Naive B cell (primary cell): ENCODE results near the gene MBOAT1. TPM values are rescaled to one million over a fixed set of nuclear protein-coding genes. Genes with fewer than 3 reads are reported as not detected.

ENCODE experiments used
- ATAC-seq, 2 donors: fragments of 150-1000 bp; cut with Tn5 transposase; 2 replicates each; pipeline ENCODE4 v1.10.0; 2021; ENCODE audit warnings: low read depth in 2 of 2, mild to moderate bottlenecking in 2 of 2, moderate library complexity in 2 of 2
- DNase-seq: peaks from one replicate; pipeline ENCODE4 v3.0.0; 2022
- H3K27ac Mint-ChIP-seq, 6 donors: one replicate each; pipeline ENCODE4 v1.8.0; 2020 to 2022; ENCODE audit warnings: mild to moderate bottlenecking in 6 of 6, mixed read lengths in 6 of 6, moderate library complexity in 5 of 6, inconsistent platforms in 2 of 6
- H3K27me3 Mint-ChIP-seq, 3 donors: one replicate each; pipeline ENCODE4 v1.8.0; 2021 to 2022; ENCODE audit warnings: mixed read lengths in 3 of 3, mild to moderate bottlenecking in 1 of 3
- H3K36me3 Mint-ChIP-seq, 2 donors: one replicate each; pipeline ENCODE4 v1.8.0; 2020 to 2022; ENCODE audit warnings: mixed read lengths in 2 of 2, inconsistent platforms in 1 of 2, mild to moderate bottlenecking in 1 of 2
- H3K4me1 Mint-ChIP-seq, 3 donors: one replicate each; pipeline ENCODE4 v1.8.0; 2020 to 2022; ENCODE audit warnings: mixed read lengths in 3 of 3, inconsistent platforms in 1 of 3, mild to moderate bottlenecking in 1 of 3, moderate library complexity in 1 of 3
- H3K4me3 Mint-ChIP-seq, 8 donors: one replicate each; pipeline ENCODE4 v1.8.0; 2020 to 2022; ENCODE audit warnings: mild to moderate bottlenecking in 8 of 8, mixed read lengths in 8 of 8, moderate library complexity in 8 of 8, inconsistent platforms in 2 of 8
- H3K9me3 Mint-ChIP-seq, 7 donors: one replicate each; pipeline ENCODE4 v1.8.0; 2020 to 2022; ENCODE audit warnings: mixed read lengths in 7 of 7, mild to moderate bottlenecking in 5 of 7, inconsistent platforms in 2 of 7, moderate library complexity in 1 of 7
- polyA plus RNA-seq, 6 donors: library from polyadenylated mRNA; unstranded; fragments of 300-500 nt; fragmentation: Illumina TruSeq; gene quantifications; one replicate each; pipeline ENCODE4 v1.2.3, GENCODE V29; 2021; ENCODE audit warnings: low read depth in 6 of 6

MBOAT1 gene
- polyA plus RNA-seq, 6 donors from 2014 or later, result 0.14 to 1.4 (median 0.86) TPM

DNA sequence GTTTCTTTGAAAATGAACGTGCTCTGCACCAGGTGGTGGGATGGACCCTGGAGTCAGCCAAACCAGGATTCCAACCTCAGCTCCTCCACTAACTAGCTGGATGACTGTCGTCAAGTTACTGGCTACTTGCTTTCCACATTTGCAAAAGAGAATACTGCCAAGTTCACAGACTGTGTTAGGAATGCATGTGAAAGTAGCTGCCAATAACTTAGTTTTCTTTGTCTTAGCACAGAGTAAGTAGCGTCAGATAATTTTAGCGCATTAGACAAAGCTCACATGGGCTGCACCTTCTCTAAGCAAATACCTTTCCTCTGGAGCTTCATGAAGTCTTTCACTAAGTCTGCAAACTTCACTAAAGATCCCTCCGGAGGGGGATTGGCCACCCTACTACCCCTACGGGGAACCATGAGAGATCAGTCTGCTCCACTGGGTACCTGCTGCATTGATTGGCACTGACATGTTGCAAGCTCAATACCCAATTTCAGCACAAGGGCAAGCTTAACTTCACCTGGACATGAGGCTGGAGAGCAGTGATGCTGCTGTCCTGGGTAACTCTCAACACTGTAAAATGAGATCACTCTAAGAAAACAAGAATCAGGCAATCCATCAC is 113.9 kb downstream of the MBOAT1 start:
- DNase-seq, result no peak
- Mint-ChIP-seq H3K27me3 (no peaks in the 10 kb centered on the region), H3K4me1 (no peaks in the 10 kb centered on the region), H3K9me3 (no peaks in the 10 kb centered on the region), H3K4me3 (no peak overlapping the region), H3K36me3 (peaks cover 0 to 5% of the 10 kb centered on the region in 2 donors), H3K27ac (no peak overlapping the region)
- ATAC-seq, result no peak

- ATAC-seq (no peak), DNase-seq (no peak)
- Mint-ChIP-seq H3K27ac (no peak overlapping the region), H3K4me3 (no peak overlapping the region), H3K9me3 (no peaks in the 10 kb centered on the region), H3K36me3 (no peaks in the 10 kb centered on the region), H3K27me3 (no peaks in the 10 kb centered on the region), H3K4me1 (no peaks in the 10 kb centered on the region)
Observed at GRCh38 chr6:20096536-20096935, 115.7 kb downstream of the MBOAT1 start.

- H3K4me3 Mint-ChIP-seq, result no peak overlapping the region
- no peaks in the 10 kb centered on the region for H3K9me3 Mint-ChIP-seq
- DNase-seq (no peak), ATAC-seq (no peak)
- no peaks in the 10 kb centered on the region for H3K36me3 Mint-ChIP-seq
- H3K4me1 Mint-ChIP-seq, result no peaks in the 10 kb centered on the region
- no peaks in the 10 kb centered on the region for H3K27me3 Mint-ChIP-seq
- no peak overlapping the region for H3K27ac Mint-ChIP-seq
Observed at GRCh38 chr6:20095436-20095835, 116.8 kb downstream of the MBOAT1 start.

- DNase-seq, result peak; percentile 3
- Mint-ChIP-seq H3K27ac (no peak overlapping the region), H3K4me3 (no peak overlapping the region), H3K27me3 (no peaks in the 10 kb centered on the region), H3K36me3 (no peaks in the 10 kb centered on the region), H3K9me3 (peaks cover 0 to 4% (median 0%) of the 10 kb centered on the region in 7 donors), H3K4me1 (no peaks in the 10 kb centered on the region)
- ATAC-seq, result no peak
Observed at GRCh38 chr6:20092071-20092566, 120.2 kb downstream of the MBOAT1 start.

- Mint-ChIP-seq H3K4me3 (no peak overlapping the region), H3K27me3 (peaks cover 0 to 9% (median 0%) of the 10 kb centered on the region in 3 donors), H3K36me3 (no peaks in the 10 kb centered on the region), H3K9me3 (peaks cover 0 to 6% (median 2%) of the 10 kb centered on the region in 7 donors), H3K27ac (no peak overlapping the region), H3K4me1 (no peaks in the 10 kb centered on the region)
- DNase-seq (no peak), ATAC-seq (no peak)
Observed at GRCh38 chr6:20086992-20087391, 125.3 kb downstream of the MBOAT1 start.

GRCh38 chr6:20085817-20086216 is 126.5 kb downstream of the MBOAT1 start:
- ATAC-seq, result no peak

DNA sequence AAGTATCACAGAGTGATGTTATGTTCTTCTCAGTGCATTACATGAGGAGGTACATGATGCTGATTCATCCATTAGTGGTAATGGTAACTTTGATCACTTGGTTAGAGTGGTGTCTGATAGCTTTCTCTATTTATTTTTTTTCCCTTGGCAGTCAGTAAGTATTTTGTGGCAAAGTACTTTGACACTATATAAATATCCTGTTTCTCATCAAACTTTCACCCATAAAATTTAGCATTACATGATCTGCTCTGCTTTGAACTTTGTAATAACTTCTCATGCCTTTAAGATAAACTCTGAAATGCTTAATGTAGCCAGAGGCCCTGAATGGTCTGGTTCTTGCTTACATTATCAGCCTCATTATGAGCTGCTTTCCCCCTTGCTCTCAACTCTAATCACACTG is 127.9 kb downstream of the MBOAT1 start:
- no peak overlapping the region for H3K4me3 Mint-ChIP-seq
- H3K4me1 Mint-ChIP-seq, result no peaks in the 10 kb centered on the region
- no peak overlapping the region for H3K27ac Mint-ChIP-seq
- DNase-seq, result no peak
- peaks cover 0 to 9% (median 0%) of the 10 kb centered on the region in 3 donors for H3K27me3 Mint-ChIP-seq
- ATAC-seq, result no peak
- H3K9me3 Mint-ChIP-seq, result peaks cover 4 to 8% (median 5%) of the 10 kb centered on the region in 7 donors
- no peaks in the 10 kb centered on the region for H3K36me3 Mint-ChIP-seq

More at GRCh38 chr6:20085817-20086216, 126.5 kb downstream of the MBOAT1 start:
- H3K27ac Mint-ChIP-seq, result no peak overlapping the region
- peaks cover 0 to 6% (median 2%) of the 10 kb centered on the region in 7 donors for H3K9me3 Mint-ChIP-seq
- H3K27me3 Mint-ChIP-seq, result peaks cover 0 to 9% (median 0%) of the 10 kb centered on the region in 3 donors
- no peak for DNase-seq
- no peaks in the 10 kb centered on the region for H3K36me3 Mint-ChIP-seq
- no peak overlapping the region for H3K4me3 Mint-ChIP-seq
- no peaks in the 10 kb centered on the region for H3K4me1 Mint-ChIP-seq

DNA sequence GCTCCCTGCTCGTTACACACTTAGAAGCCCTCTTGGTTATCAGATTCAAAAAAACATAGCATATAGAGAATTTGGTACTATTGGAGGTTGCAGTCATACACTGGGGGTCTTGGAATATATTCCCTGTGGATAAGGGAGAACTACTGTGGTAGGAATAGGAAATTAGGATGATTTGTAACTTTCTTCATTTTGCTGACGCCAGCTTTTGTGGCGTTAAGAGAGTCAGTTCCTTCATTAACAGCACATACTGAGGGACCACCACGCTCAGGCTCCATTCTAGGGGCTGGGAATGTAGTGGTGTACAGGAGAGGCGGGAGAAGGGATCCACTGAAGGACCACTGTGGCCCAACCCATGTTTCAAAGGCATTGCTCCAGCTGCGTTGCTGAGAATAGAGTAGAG is 140.3 kb downstream of the MBOAT1 start:
- no peak overlapping the region for H3K4me3 Mint-ChIP-seq
- no peak for ATAC-seq
- peaks cover 0 to 22% of the 10 kb centered on the region in 2 donors for H3K36me3 Mint-ChIP-seq
- H3K27me3 Mint-ChIP-seq, result peaks cover 5 to 17% (median 13%) of the 10 kb centered on the region in 3 donors
- peaks cover 0 to 3% (median 0%) of the 10 kb centered on the region in 3 donors for H3K4me1 Mint-ChIP-seq
- H3K27ac Mint-ChIP-seq, result no peak overlapping the region
- H3K9me3 Mint-ChIP-seq, result peaks cover 5 to 32% (median 23%) of the 10 kb centered on the region in 7 donors
- no peak for DNase-seq

- no peak overlapping the region for H3K27ac Mint-ChIP-seq
- no peak for ATAC-seq
Observed at GRCh38 chr6:20070047-20070446, 142.2 kb downstream of the MBOAT1 start.

DNA sequence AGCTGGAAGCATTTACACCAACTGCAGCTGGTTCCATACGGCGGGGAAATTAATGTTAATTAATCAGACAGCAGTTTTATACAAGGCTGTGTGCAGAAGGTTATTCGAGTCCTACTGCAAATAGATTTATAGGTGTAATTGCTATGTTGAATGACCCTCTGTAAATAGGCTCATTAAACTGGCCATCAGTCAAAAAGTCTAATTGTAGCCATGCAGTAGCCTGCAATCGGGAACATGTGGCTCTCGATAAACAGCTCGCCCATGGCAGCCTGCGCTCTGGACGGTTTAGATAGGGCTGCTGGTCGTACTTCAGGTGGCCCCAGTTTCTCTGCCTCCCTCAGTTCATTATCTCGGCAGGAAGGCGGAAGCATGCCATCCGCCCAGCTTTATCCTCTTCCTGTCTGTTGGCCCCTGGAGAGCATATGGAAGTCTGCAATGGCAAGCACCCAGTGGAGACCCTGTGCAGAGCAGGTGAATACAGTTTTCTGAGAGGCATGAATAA is 143.2 kb downstream of the MBOAT1 start:
- Mint-ChIP-seq H3K9me3 (peaks cover 0 to 15% (median 7%) of the 10 kb centered on the region in 7 donors), H3K36me3 (peaks cover 0 to 6% of the 10 kb centered on the region in 2 donors), H3K27me3 (peaks cover 5 to 18% (median 13%) of the 10 kb centered on the region in 3 donors), H3K4me1 (peaks cover 0 to 3% (median 0%) of the 10 kb centered on the region in 3 donors), H3K27ac (no peak overlapping the region), H3K4me3 (no peak overlapping the region)
- DNase-seq (no peak), ATAC-seq (no peak)

More at GRCh38 chr6:20070047-20070446, 142.2 kb downstream of the MBOAT1 start:
- Mint-ChIP-seq H3K4me1 (peaks cover 0 to 3% (median 0%) of the 10 kb centered on the region in 3 donors), H3K36me3 (peaks cover 0 to 8% of the 10 kb centered on the region in 2 donors), H3K4me3 (no peak overlapping the region), H3K9me3 (peaks cover 0 to 17% (median 8%) of the 10 kb centered on the region in 7 donors), H3K27me3 (peaks cover 5 to 18% (median 13%) of the 10 kb centered on the region in 3 donors)
- no peak for DNase-seq

DNA sequence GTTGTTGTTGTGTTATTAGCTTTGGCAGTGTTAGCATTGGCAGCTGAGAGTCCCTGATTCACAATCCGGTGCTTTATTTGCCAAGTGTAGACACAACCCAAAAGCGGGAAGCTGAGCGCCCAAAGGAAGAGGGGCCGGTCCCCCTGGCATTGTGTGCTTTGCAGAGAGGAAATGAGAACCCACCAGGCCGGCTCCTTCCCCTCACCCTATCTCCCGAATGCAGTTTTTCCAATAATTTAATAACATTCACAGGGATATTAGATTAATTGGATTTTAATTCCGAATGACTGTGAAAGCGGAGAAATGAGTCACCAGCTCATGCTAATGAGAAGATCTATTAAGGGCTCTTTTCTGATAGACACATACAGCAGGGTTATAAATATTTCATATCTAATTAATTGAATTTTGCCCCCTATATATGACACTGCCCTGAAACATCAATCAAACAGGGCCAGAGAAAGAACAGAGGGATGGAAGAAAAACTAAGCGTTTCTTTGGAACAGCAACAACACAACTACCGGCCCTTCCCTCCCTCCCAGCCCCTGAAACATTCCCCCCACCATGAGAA is 143.8 kb downstream of the MBOAT1 start:
- H3K27me3 Mint-ChIP-seq, result peaks cover 5 to 18% (median 13%) of the 10 kb centered on the region in 3 donors
- ATAC-seq, result no peak

DNA sequence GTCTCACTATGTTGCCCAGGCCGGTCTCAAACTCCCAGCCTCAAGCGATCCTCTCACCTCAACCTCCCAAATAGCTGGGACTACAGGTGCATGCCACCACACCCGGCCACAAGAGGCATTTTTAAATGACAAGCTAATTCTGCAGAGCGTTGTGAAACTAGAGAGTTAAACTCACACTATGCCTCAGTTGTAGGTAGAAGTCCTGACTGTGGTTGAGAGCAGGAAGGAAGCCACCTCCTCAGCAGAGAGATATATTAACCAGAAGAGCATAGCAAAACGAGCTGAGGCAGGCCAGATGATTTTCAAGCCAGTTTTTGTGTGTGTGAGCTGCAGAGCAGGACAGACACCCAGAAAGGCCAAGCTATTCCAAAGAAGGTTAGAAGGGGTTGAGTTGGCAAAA is 150.3 kb downstream of the MBOAT1 start:
- Mint-ChIP-seq H3K9me3 (peaks cover 0 to 2% (median 0%) of the 10 kb centered on the region in 7 donors), H3K4me1 (no peaks in the 10 kb centered on the region), H3K27ac (peak overlapping the region in 1 of 6 donors; percentile 39), H3K27me3 (peaks cover 0 to 5% (median 0%) of the 10 kb centered on the region in 3 donors), H3K4me3 (no peak overlapping the region), H3K36me3 (no peaks in the 10 kb centered on the region)
- ATAC-seq (no peak), DNase-seq (no peak)

More for the DNA sequence above, 143.8 kb downstream of the MBOAT1 start:
- Mint-ChIP-seq H3K9me3 (peaks cover 0 to 15% (median 8%) of the 10 kb centered on the region in 7 donors), H3K27ac (no peak overlapping the region), H3K36me3 (peaks cover 0 to 6% of the 10 kb centered on the region in 2 donors), H3K4me1 (peaks cover 0 to 3% (median 0%) of the 10 kb centered on the region in 3 donors), H3K4me3 (no peak overlapping the region)
- DNase-seq, result no peak

DNA sequence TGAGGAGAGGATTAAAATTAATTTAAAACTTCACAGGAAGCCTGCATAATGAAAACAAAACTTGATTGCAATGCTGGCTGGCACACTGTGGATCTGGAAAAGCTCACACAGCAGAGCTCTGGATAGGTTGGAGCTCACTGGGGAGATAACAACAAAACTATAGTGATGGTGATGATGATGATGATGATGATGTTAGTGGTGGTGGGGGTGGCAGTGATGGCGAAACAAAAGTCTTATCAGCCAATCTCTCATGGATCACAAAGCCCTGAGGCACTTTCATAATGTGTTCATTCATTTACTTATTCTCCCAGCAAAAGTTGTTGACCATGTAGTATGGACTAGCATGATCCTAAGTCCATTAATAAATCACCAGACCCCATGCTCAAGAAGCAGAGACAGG is 152.0 kb downstream of the MBOAT1 start:
- Mint-ChIP-seq H3K36me3 (no peaks in the 10 kb centered on the region), H3K4me1 (no peaks in the 10 kb centered on the region), H3K27ac (no peak overlapping the region), H3K9me3 (peaks cover 0 to 2% (median 0%) of the 10 kb centered on the region in 7 donors), H3K27me3 (peaks cover 0 to 3% (median 0%) of the 10 kb centered on the region in 3 donors), H3K4me3 (no peak overlapping the region)
- DNase-seq, result no peak
- ATAC-seq, result no peak

DNA sequence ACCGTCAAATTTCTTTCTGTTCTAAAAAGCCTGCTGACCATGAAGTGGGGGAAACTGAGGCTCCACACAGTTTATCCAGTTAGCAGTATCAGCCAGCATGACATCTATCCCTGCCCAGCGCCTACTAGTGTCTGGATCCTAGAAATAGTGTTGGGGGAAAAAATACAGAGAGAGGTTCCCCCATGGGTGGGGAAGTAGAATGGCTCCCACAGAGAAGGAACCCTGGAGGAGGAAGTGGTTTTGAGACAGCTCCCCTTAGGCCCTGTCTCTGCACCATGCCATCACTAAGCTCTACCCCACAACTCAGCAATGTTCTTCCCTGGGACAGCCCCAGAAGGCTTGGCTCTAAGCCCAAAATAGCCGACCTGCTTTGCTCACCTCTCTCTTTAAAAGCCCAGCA is 153.4 kb downstream of the MBOAT1 start:
- Mint-ChIP-seq H3K27me3 (peaks cover 0 to 3% (median 0%) of the 10 kb centered on the region in 3 donors), H3K27ac (no peak overlapping the region), H3K9me3 (peaks cover 0 to 2% (median 0%) of the 10 kb centered on the region in 7 donors), H3K4me3 (no peak overlapping the region), H3K36me3 (no peaks in the 10 kb centered on the region), H3K4me1 (no peaks in the 10 kb centered on the region)
- ATAC-seq, result no peak
- no peak for DNase-seq
